Parathyroid adenoma (tissue), 2 donors: ENCODE measurements around the gene ACTN4.

Experiments
- H2AFZ ChIP-seq: fragments of 300-600 bp; sonication (generic); one replicate; pipeline ENCODE4 v1.7.0; 2017; ENCODE audit warnings: antibody characterized with exemption, mild to moderate bottlenecking
- H3K27ac ChIP-seq: fragments of 300-600 bp; sonication (generic); one replicate; pipeline ENCODE4 v1.7.0; 2017
- H3K27me3 ChIP-seq: fragments of 300-600 bp; sonication (generic); one replicate; pipeline ENCODE4 v1.7.0; 2017; ENCODE audit warnings: low read length; ENCODE audit not compliant: control insufficient read depth, insufficient read depth
- H3K36me3 ChIP-seq: fragments of 300-600 bp; sonication (generic); one replicate; pipeline ENCODE4 v1.7.0; 2017; ENCODE audit warnings: low read length; ENCODE audit not compliant: control insufficient read depth, insufficient read depth
- H3K4me1 ChIP-seq: fragments of 300-600 bp; sonication (generic); one replicate; pipeline ENCODE4 v1.7.0; 2017; ENCODE audit warnings: control low read depth
- H3K4me2 ChIP-seq: fragments of 300-600 bp; sonication (generic); one replicate; pipeline ENCODE4 v1.7.0; 2017; ENCODE audit warnings: low read length
- H3K4me3 ChIP-seq: fragments of 300-600 bp; sonication (generic); one replicate; pipeline ENCODE4 v1.7.0; 2017; ENCODE audit warnings: low read depth, low read length
- H3K79me2 ChIP-seq: fragments of 300-600 bp; sonication (generic); one replicate; pipeline ENCODE4 v1.7.0; 2017; ENCODE audit warnings: control low read depth
- H3K9ac ChIP-seq: fragments of 300-600 bp; sonication (generic); one replicate; pipeline ENCODE4 v1.7.0; 2017; ENCODE audit warnings: mild to moderate bottlenecking
- H3K9me3 ChIP-seq: fragments of 300-600 bp; sonication (generic); one replicate; pipeline ENCODE4 v1.7.0; 2017; ENCODE audit warnings: low read length; ENCODE audit not compliant: control insufficient read depth
- CTCF ChIP-seq: fragments of 300-600 bp; sonication (generic); IDR thresholded peaks from one replicate; pipeline ENCODE4 v1.7.0; 2017; ENCODE audit warnings: antibody characterized with exemption, mild to moderate bottlenecking
- donor health status: primary hyperparathyroidism.

Gene ACTN4

DNA sequence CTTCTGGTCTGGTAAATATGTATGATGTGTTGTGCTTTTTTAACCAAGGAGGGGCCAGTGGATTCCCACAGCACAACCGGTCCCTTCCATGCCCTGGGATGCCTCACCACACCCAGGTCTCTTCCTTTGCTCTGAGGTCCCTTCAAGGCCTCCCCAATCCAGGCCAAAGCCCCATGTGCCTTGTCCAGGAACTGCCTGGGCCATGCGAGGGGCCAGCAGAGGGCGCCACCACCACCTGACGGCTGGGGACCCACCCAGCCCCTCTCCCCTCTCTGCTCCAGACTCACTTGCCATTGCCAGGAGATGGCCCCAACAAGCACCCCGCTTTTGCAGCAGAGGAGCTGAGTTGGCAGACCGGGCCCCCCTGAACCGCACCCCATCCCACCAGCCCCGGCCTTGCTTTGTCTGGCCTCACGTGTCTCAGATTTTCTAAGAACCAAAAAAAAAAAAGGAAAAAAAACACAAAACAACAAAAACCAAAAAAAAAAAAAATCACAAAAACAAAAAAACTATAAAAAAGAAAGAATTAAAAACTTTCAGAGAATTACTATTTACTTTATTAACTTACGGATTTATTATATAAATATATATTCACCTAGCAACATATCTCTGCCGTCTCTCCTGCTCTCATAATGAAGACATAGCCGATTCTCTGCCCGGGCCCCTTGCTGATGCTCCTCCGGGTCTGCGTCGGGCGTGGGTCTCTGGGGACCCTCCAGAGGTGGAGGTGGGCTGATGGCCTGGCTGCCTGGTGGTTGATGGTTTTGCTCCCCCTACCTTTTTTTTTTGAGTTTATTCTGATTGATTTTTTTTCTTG is 82.4 kb downstream of the ACTN4 start:
- Histone ChIP-seq H3K9ac (no peak overlapping the region), H3K27me3 (no peaks in the 10 kb centered on the region), H3K79me2 (peaks cover 3% of the 10 kb centered on the region), H3K27ac (peak overlapping the region; percentile 4), H3K4me2 (no peak overlapping the region), H3K4me1 (peaks cover 10% of the 10 kb centered on the region), H3K36me3 (no peaks in the 10 kb centered on the region), H3K4me3 (no peak overlapping the region), H2AFZ (no peak overlapping the region), H3K9me3 (no peaks in the 10 kb centered on the region)
- TF ChIP-seq CTCF: peak; percentile 87

GRCh38 chr19:38730470-38730730 is 83.0 kb downstream of the ACTN4 start:
- Histone ChIP-seq H3K4me3 (no peak overlapping the region), H3K4me1 (peaks cover 11% of the 10 kb centered on the region), H3K27me3 (no peaks in the 10 kb centered on the region), H2AFZ (no peak overlapping the region), H3K36me3 (no peaks in the 10 kb centered on the region), H3K4me2 (no peak overlapping the region), H3K79me2 (peaks cover 3% of the 10 kb centered on the region), H3K9ac (no peak overlapping the region), H3K9me3 (no peaks in the 10 kb centered on the region), H3K27ac (no peak overlapping the region)
- no peak for TF ChIP-seq CTCF

DNA sequence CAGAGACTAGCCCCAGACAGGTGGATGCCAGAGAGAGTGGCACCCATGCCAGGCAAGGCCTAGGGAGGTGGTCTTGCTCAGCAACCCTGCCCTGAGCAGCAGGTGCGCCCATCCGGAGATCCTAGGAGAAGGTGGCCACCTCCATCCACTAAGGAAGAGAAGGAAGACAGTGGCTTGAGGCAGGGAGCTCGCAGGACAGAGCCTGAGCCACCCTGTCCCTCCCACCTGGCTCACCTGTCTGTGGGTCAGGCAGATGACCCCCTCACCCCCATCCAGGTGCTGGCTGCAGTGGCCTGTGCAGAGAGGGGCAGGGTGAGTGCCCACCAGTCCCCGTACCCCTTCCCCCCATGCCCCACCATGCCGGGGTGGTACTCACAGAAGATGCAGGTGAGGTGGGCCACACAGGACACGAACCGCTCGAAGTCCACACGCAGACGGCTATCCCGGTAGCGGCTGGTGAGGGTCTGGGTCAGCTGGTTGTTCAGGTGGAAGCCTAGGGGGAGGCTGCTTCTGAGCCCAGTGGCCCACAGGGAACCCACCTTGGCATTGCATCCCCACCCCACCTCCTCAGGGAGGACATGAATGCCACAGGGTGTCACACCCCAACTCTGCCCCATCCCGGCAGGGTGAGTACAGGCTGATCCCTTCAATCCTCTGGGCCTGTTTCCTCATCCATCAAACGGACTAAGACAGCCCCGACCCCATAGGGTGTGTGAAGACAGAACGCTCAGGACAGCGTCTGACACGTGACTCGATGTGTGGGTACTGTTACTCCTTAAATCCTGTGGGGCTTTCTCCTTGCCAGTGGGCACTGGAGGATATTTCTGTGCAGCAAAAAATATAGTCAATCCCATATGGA is 83.5 kb downstream of the ACTN4 start:
- H3K4me3 ChIP-seq: no peak overlapping the region
- no peak overlapping the region for H2AFZ ChIP-seq
- no peaks in the 10 kb centered on the region for H3K36me3 ChIP-seq
- H3K4me1 ChIP-seq: peaks cover 11% of the 10 kb centered on the region
- no peak overlapping the region for H3K4me2 ChIP-seq
- H3K79me2 ChIP-seq: peaks cover 3% of the 10 kb centered on the region
- peak overlapping the region; percentile 52 for H3K27ac ChIP-seq
- no peaks in the 10 kb centered on the region for H3K9me3 ChIP-seq
- TF ChIP-seq CTCF: no peak
- H3K27me3 ChIP-seq: no peaks in the 10 kb centered on the region
- H3K9ac ChIP-seq: no peak overlapping the region

GRCh38 chr19:38731654-38732301 is 84.3 kb downstream of the ACTN4 start:
- Histone ChIP-seq H2AFZ (no peak overlapping the region), H3K4me2 (no peak overlapping the region), H3K4me3 (no peak overlapping the region), H3K9me3 (no peaks in the 10 kb centered on the region), H3K27ac (peak overlapping the region; percentile 52), H3K36me3 (no peaks in the 10 kb centered on the region), H3K79me2 (no peaks in the 10 kb centered on the region), H3K9ac (no peak overlapping the region), H3K4me1 (peaks cover 7% of the 10 kb centered on the region), H3K27me3 (no peaks in the 10 kb centered on the region)
- TF ChIP-seq CTCF: no peak
